ENCODE data around the gene CYP2R1. TPM values are rescaled to one million over a fixed set of nuclear protein-coding genes. Genes with fewer than 3 reads are reported as not detected.
"Not testable (repeated sequence)": the region's sequence is repeated elsewhere in the genome, so short reads cannot be mapped to it uniquely, and the experiment has no call there.

The CYP2R1 gene
- total RNA-seq, 1 experiment from 2014 or later: 5.6 TPM

DNA sequence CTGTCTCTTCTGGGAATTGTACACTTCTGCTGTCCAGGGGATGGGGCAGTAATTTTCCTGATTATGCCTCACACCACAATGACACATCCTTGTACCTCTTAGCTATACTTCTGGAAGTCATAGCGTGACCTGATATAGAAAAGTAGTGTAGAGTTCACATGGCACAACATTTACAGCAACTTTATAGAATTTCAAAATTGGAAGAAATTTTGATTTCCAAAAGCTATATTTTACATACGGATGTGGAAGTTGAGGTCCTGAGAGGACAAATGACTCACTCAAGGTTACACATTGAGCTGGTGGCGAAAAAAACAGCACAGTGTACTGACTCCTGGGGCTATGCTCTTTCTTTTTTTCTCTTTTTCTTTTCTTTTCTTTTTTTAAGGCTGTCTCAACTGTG, 6.3 kb upstream of the CYP2R1 start:
- in situ Hi-C loops (cut with HindIII; ENCODE audit: low pct_unique_long_range_greater_than_20kb, low sequenced_read_pairs): no loop called here
- no peak for DNase-seq (ENCODE audit: low read depth)

DNA sequence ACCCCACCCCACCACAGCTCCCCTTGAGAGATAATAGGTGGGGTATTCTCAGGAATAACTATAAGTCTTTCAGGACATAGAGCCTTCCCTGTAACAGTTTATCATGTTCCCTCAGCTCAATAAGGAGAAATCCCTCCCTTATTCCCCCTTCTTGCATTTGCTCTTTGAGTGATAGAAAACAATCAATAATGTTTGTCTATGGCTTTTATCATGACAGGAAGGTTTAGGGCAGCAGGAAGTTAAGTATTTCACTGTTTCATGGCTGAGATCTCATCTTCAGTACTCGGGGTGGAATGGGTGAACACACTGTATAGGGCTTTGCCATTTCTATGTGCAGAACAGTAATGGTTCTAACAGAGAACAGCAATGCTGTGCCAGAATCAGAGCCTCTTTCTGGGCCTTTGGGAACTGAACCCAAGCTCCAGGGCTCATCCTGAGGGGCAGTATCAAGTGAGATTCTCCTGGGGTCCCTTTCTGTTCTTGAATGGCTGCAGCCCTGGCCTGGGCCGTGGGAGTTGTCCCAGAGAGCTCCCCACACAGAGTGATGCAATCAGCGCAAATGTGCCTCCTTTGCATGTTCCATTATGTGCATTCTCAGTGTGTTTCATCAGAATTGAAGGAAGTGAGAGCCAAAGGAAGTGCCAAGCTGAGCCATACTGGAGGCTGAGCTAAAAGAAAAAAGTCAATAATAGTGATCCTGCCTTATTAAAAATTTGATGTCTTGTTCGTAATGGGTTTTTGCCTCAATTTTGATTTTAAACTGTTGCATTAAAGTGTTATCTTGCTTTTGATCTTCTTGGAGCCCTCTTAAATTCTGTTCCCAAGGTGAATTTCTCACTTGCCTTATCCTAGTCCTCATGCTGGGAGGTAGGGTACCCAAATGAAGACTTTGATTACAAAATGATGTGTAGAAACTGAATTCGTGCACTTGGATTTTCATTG, 2.9 kb upstream of the CYP2R1 start:
- in situ Hi-C loops (cut with HindIII; ENCODE audit: low pct_unique_long_range_greater_than_20kb, low sequenced_read_pairs): no loop called here
- DNase-seq (ENCODE audit: low read depth): no peak

DNA sequence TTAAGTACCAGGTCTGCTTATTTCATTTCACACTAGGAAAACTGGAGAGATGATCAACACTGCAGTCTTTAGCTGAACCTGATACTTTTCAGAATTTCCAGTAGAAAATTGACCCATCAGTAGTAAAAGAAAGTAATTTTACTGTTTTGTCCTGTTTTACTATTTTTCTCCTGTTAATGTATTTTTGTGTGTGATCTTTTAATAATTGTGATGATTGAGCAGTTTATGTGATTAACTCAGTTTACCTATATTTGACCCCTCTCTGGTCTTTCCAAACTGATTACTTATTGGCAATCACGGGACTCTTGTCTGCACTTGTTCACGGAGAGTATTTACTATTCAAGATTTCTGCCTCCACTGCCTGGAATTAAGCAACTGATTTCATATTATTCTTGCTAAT, 546 bp upstream of the CYP2R1 start:
- in situ Hi-C loops (cut with HindIII; ENCODE audit: low pct_unique_long_range_greater_than_20kb, low sequenced_read_pairs): no loop called here
- DNase-seq (ENCODE audit: low read depth): no peak

DNA sequence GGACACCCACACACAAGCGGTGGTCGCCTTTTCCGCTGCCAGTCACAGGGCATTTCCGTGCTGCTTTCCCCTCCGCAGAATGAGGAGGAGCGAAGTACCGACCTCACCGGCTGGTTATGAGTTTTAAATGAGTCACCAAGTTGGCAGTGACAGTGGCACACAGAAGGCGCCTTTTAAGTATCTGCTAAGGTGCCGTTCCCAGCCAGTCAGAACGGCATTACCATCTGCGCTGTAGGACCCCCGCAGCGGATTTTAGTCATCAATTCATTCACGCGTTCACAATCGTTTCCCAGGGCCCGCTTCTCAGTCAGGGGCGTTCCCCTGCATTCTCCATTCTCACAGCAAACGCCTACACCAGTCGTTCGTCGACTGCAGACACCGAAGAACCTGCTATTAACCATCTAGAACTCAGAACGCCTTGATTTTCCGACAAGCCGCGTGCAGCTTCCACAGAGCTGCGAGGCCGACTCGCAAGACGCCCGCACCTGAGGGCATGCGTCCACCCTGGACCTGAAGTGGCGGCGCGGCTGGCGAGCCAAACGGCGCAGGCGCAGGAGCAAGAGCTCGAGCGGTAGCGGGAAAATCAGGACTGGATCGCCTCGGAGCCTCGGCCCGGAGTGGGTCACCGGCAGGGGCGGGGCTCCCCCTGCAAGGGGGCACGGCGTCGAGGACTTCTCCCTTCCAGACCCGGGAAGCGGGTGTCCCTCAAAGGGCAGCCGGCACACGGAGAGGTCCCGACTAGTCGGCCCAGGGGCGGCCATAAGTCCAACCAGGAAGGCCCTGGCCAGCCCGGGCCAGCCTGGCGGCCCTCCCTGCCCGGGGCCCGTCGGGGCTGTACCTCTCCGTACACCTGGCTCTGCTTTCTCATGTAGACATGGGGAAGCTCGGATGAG, 642 bp downstream of the CYP2R1 start:
- peak; percentile 91 for DNase-seq (ENCODE audit: low read depth)
- in situ Hi-C loops (cut with HindIII; ENCODE audit: low pct_unique_long_range_greater_than_20kb, low sequenced_read_pairs): no loop called here

DNA sequence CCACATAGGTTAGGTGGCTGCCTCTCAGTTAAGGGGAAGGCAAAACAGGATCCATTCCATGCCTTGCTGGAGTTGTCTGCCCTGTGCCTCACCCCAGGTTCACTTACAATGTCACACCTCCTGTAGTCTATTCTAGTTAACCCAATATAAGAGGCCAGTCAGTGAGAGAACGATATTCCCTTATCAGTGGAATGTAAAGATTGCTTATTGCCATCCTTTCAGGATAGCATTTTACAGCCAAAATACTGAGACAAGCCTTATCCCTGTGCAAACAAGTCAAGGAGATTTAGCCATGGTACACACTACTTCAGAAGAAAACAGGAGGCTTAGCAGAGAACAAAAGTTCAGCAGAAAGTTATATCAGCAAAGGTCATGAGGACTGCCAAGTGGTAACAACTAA, 5.5 kb downstream of the CYP2R1 start:
- in situ Hi-C loops (cut with HindIII; ENCODE audit: low pct_unique_long_range_greater_than_20kb, low sequenced_read_pairs): no loop called here
- DNase-seq (ENCODE audit: low read depth): no peak

DNA sequence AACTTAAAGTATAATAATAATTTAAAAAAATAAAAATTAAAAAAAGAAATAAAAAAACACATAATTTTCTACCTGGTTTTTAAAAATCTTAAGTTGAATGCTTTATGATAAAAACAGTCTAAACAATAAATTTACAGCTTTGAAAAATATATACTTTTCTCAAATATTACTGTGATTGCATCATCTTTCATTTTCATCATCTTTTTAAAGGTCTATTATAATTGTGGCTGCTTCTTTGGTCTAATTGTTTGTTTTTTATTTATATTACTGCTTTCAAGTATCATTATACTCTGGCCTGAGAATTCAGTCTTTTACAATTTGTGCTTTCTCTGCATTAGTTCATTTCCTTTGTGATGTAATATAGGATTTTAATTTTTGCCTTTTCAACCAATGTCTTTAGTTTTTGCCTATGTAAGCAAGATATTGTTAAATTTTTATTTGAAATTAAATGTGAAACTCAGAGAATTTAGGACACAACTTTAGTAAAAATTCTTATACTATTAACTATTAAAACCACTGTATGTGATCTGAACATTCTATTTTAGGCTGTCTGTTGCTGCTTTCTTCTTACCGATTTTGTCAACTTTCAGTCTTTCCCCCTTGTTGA, 7.3 kb downstream of the CYP2R1 start:
- in situ Hi-C loops (cut with HindIII; ENCODE audit: low pct_unique_long_range_greater_than_20kb, low sequenced_read_pairs): no loop called here

DNA sequence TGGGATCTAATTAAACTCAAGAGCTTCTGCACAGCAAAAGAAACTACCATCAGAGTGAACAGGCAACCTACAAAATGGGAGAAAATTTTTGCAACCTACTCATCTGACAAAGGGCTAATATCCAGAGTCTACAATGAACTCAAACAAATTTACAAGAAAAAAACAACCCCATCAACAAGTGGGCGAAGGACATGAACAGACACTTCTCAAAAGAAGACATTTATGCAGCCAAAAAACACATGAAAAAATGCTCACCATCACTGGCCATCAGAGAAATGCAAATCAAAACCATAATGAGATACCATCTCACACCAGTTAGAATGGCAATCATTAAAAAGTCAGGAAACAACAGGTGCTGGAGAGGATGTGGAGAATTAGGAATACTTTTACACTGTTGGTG, 8.3 kb downstream of the CYP2R1 start:
- DNase-seq (ENCODE audit: low read depth); in situ Hi-C loops (cut with HindIII; ENCODE audit: low pct_unique_long_range_greater_than_20kb, low sequenced_read_pairs): not testable (repeated sequence)

More for the DNA sequence above, 7.3 kb downstream of the CYP2R1 start:
- no peak for DNase-seq (ENCODE audit: low read depth)

DNA sequence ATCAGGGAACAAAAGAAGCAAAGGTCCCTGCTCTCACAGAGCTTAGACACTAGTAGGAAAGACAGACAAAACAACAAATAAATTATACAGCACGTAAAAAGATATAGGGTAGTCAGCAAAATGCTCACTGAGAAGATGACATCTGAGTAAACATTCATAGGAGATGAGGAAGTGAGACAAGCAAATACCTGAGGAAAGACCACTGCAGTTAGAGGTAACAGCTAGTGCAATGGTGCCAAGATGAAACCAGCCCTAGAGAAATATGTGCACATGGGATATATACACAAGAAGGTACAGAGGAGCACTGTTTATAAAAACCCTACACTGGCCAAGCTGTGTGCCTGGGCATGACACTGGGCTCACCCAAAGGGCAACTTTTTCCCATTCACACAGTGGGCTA, 9.8 kb downstream of the CYP2R1 start:
- in situ Hi-C loops (cut with HindIII; ENCODE audit: low pct_unique_long_range_greater_than_20kb, low sequenced_read_pairs): no loop called here
- DNase-seq (ENCODE audit: low read depth): no peak

DNA sequence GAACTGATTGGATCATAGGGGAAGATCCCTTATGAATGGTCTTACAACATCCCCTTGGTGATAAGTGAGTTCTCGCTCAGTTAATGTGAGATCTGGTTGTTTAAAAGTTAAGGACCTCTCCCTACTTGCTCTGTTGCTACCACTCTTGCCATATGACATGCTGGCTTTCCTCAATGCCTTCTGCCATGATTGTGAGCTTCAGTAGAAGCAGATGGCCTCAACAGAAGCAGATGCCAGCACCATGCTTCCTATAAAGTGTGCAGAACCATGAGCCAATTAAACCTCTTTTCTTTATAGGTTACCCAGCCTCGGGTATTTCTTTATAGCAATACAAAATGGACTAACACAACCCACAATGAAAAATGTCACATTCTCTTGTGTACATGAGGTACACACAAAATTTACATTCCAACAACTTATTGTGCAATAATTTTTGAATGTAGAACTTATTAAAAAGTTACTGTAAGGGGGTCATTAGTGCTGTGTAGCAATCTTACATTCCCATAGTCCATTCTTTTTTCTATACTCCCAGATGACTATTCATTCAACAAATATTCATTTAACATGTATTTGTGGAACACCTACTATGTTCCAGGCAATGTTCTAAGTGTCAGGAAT, 10.3 kb downstream of the CYP2R1 start:
- DNase-seq (ENCODE audit: low read depth): no peak
- in situ Hi-C loops (cut with HindIII; ENCODE audit: low pct_unique_long_range_greater_than_20kb, low sequenced_read_pairs): no loop called here

DNA sequence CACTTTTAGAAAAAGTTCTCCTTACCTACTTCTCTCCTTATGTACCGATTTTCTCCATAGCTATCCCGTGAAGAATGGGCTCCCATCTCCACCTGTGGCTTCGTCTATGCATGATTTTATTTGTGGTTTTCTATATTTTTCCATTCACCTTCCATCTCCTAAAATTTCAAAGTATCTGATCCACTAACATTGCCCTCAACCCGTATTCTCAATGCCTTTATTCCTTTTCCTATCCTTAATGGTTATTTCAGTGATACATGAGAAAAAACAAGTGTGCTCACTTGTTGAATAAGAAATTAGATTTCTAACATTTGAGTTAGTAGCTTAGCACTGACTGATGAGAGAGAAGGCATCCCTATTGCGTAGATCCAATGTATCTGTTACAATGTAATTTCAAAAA, 16.9 kb downstream of the CYP2R1 start:
- in situ Hi-C loops (cut with HindIII; ENCODE audit: low pct_unique_long_range_greater_than_20kb, low sequenced_read_pairs): no loop called here
- no peak for DNase-seq (ENCODE audit: low read depth)

DNA sequence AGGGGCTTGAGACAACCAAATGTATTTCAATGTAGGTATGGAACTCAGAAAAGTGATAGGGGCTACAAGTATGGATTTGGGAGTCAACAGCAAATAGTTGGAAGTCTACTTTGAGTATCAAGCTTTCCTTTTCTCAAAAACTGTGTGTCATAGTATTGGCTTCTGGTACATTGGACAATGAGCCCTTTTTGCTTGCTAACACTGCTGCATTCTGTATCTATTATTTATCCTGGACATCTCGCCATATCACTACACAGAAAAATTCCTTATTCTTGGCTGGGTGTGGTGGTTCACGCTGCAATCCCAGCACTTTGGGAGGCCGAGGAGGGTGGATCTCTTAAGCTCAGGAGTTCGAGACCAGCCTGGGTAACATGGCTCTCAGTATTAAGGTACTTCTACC, 18.4 kb downstream of the CYP2R1 start:
- no peak for DNase-seq (ENCODE audit: low read depth)
- in situ Hi-C loops (cut with HindIII; ENCODE audit: low pct_unique_long_range_greater_than_20kb, low sequenced_read_pairs): no loop called here

DNA sequence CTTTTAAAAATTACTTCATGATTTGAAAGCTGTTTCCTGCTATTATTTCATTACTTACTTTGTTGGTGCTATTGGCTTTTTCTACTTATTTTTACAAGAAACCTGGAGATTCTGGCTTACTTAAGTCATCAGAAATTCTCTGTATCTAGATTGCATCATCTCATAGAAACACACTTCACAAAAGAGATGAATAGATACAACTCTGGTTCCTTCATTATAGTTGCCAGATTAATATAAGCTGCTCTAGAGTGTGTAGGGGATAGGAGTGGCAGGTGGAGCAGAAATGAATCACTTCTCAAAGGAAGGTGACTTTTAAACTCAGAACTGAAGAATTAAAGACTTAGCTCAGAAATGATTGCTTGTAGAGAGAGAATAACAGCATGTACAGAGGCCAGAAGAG, 20.0 kb downstream of the CYP2R1 start:
- in situ Hi-C loops (cut with HindIII; ENCODE audit: low pct_unique_long_range_greater_than_20kb, low sequenced_read_pairs): no loop called here
- DNase-seq (ENCODE audit: low read depth): no peak

DNA sequence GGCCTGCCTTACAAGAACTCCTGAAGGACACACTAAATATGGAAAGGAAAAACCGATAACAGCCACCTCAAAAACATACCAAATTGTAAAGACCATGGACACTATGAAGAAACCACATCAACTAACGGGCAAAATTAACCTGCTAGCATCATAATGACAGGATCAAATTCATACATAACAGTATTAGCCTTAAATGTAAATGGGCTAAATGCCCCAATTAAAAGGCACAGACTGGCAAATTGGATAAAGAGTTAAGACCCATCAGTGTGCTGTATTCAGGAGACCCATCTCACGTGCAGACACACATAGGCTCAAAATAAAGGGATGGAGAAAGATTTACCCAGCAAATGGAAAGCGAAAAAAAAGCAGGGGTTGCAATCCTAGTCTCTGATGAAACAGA, 28.3 kb downstream of the CYP2R1 start:
- in situ Hi-C loops (cut with HindIII; ENCODE audit: low pct_unique_long_range_greater_than_20kb, low sequenced_read_pairs); DNase-seq (ENCODE audit: low read depth): not testable (repeated sequence)

DNA sequence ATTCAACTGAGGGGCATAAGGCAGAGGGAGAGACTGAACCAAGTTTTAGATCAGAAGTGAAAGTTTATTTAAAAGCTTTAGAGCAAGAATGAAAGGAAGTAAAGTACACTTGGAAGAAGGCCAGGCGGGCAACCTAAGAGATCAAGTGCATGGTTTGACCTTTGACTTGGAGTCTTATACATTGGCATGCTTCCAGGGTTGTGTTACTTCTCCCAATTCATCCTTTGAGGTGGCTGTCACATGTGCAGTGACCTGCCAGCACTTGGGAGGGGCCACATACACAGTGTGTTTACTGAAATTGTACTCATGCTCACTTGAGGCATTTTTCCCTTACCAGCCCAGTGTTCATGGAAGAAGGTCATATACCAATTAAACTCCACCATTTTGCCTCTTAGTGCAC, 30.4 kb downstream of the CYP2R1 start:
- in situ Hi-C loops (cut with HindIII; ENCODE audit: low pct_unique_long_range_greater_than_20kb, low sequenced_read_pairs): no loop called here
- peak; percentile 14 for DNase-seq (ENCODE audit: low read depth)

DNA sequence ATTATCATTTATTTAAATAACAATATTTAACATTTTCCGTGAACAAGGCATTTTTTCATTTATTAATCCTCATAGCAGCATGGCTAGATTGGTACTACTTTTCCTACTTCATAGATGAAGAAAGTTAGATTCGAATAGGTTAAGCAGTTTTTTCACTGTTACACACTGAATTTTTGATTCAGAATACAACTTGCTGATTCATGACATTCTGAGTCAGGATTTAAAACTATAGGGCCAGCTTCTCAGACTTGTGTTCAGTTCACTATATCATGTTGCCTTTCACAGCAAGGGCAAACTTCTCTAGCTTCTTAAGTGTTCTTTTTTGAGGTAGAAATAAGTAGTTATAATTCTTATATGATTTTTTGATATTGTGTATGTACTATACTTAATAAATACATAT, 31.5 kb downstream of the CYP2R1 start:
- DNase-seq (ENCODE audit: low read depth): no peak
- in situ Hi-C loops (cut with HindIII; ENCODE audit: low pct_unique_long_range_greater_than_20kb, low sequenced_read_pairs): no loop called here

DNA sequence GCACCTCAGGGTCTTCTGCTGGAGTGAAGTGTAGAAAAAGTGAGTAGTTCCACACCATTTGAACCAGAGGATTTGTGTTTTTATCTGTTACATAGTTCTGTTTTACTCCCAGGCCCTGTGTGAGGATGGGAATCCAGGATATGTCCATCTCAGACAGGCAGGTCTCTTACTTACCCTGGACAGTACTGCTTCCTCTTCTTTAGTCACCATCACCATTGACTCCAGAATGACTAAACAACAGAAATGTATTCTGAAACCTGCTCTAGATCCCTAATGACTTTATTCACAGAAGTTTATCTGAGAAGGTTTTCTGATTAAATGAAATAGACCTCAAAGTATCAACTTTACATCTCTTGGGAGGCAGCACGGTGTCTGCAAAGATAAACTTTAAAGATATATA, 33.6 kb downstream of the CYP2R1 start:
- in situ Hi-C loops (cut with HindIII; ENCODE audit: low pct_unique_long_range_greater_than_20kb, low sequenced_read_pairs): no loop called here
- no peak for DNase-seq (ENCODE audit: low read depth)

DNA sequence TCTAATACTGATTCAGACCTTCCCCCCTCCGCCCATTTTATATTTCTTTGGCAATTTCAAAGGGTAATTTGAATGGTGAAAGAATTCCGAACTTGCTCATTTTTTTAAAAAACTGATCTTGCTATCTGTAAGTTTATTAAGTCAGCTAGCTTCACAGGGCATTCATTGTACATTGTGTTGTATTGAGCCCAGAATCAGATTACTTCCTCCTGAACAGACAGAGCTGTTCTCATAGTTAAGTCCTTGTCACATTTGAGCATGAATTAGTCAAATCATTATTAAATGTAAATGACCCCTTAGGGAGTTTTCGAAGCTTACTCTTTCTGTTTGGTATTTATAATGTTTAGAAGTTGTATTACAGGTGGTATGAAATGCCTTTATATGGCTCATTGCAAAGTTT, 34.4 kb downstream of the CYP2R1 start:
- DNase-seq (ENCODE audit: low read depth): no peak

DNA sequence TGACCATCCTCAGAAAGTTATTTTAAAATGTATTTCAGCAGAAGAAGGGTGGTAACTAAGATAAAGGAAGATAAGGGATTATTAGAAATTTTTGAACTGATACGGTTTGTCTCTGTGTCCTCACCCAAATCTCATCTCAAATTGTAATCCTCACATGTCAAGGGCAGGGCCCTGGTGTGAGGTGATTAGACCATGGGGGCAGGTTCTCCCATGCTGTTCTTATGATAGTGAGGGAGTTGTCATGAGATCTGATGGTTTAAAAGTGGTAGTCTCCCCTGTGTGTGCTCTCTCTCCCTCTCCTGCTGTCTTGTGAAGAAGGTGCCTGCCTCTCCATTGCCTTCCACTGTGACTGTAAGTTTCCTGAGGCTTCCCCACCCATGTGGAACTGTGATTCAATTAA, 36.1 kb downstream of the CYP2R1 start:
- no peak for DNase-seq (ENCODE audit: low read depth)
- in situ Hi-C loops (cut with HindIII; ENCODE audit: low pct_unique_long_range_greater_than_20kb, low sequenced_read_pairs): no loop called here

More for the DNA sequence above, 34.4 kb downstream of the CYP2R1 start:
- in situ Hi-C loops (cut with HindIII; ENCODE audit: low pct_unique_long_range_greater_than_20kb, low sequenced_read_pairs): no loop called here

All from Caki2 (cell line).